Measurements from ENCODE around the gene CRYZL1.
"Not testable (repeated sequence)": the region's sequence is repeated elsewhere in the genome, so short reads cannot be mapped to it uniquely, and the experiment has no call there.

The CRYZL1 gene

DNA sequence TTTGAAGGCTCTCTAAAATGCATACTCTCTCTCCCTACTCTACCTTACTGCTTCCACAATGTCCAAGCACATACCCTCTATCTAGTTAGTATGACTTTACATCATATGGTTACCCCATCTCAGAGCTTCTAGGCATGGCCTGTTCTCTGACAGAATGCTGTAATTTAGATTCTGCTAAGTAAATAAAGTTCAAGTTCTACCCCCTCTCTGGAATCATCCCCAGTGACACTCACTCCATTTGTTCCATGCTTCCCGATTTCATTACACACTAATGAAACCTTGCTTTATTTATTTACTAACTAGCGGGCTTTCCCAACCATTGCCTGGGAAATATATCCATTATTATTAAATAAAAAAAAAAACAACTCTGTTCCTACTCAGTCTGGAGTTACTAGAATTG, 7.3 kb downstream of the CRYZL1 start:
- Histone ChIP-seq H3K9me3 (ENCODE audit: control insufficient read depth, low read length) (no peaks in the 10 kb centered on the region), H3K4me1 (ENCODE audit: control insufficient read depth, insufficient read depth, low read length, poor library complexity, severe bottlenecking) (no peaks in the 10 kb centered on the region), H3K36me3 (ENCODE audit: control insufficient read depth, insufficient read depth, low read length) (peaks cover 19% of the 10 kb centered on the region), H3K4me3 (ENCODE audit: extremely low read depth, insufficient read depth, low read length, poor library complexity, severe bottlenecking) (no peak overlapping the region), H3K27ac (ENCODE audit: low read depth, low read length, severe bottlenecking) (no peak overlapping the region)
- 100% methylated on average over 1 of the region's 2 CpGs; no CpG with 5 or more reads in 1 of the 2 experiments for WGBS, 2 experiments (ENCODE audit: insufficient coverage in 2 of 2)

GRCh38 chr21:33626151-33626550, 15.4 kb downstream of the CRYZL1 start:
- 96% methylated on average over 6 to 7 of the region's 7 CpGs for WGBS, 2 experiments (ENCODE audit: insufficient coverage in 2 of 2)
- not testable (repeated sequence) for H3K9me3 ChIP-seq (ENCODE audit: control insufficient read depth, low read length); H3K27ac ChIP-seq (ENCODE audit: low read depth, low read length, severe bottlenecking); H3K4me3 ChIP-seq (ENCODE audit: extremely low read depth, insufficient read depth, low read length, poor library complexity, severe bottlenecking); H3K4me1 ChIP-seq (ENCODE audit: control insufficient read depth, insufficient read depth, low read length, poor library complexity, severe bottlenecking)
- H3K36me3 ChIP-seq (ENCODE audit: control insufficient read depth, insufficient read depth, low read length) = peaks cover 48% of the 10 kb centered on the region

DNA sequence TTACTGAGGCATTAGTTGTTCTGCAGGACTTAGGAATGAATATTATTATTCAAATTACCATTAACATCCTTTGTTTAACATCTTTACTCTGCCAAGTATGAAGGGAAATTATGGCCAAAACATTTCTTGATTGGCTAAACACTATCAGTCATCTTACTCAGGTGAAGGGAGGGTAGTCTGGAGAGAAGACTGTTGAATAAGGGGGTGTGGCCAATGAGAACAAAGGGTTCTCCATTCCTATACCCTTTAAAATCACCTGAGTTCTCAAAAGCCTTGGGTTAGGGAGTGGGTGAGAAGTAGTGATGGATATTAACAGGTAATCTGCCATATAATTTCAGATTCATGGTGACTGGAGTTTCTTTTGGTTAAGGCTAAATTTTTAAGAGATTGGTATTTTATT, 19.3 kb downstream of the CRYZL1 start:
- Histone ChIP-seq H3K36me3 (ENCODE audit: control insufficient read depth, insufficient read depth, low read length) (peaks cover 52% of the 10 kb centered on the region), H3K4me1 (ENCODE audit: control insufficient read depth, insufficient read depth, low read length, poor library complexity, severe bottlenecking) (no peaks in the 10 kb centered on the region)

DNA sequence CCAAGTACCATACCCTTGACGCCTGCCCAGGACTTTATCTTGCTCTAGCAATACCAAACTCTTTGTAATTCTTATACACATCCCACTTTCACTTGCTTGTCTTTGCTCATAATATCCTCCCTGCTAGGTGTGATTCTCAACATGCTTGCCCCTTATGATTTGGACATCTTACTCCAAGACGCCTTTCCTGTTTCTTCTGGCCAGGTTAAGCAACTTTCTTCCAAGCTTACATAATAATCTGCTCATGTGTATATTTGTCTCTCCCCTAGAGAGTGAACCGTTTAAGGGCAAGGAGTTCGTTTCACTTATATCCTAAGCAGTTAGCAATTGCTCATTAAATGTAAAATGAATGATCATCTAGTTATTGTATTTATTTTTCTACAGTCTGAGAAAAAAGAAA, 21.8 kb downstream of the CRYZL1 start:
- no peaks in the 10 kb centered on the region for H3K9me3 ChIP-seq (ENCODE audit: control insufficient read depth, low read length)
- H3K36me3 ChIP-seq (ENCODE audit: control insufficient read depth, insufficient read depth, low read length) = peaks cover 60% of the 10 kb centered on the region
- H3K27ac ChIP-seq (ENCODE audit: low read depth, low read length, severe bottlenecking) = no peak overlapping the region
- H3K4me1 ChIP-seq (ENCODE audit: control insufficient read depth, insufficient read depth, low read length, poor library complexity, severe bottlenecking) = no peaks in the 10 kb centered on the region
- H3K4me3 ChIP-seq (ENCODE audit: extremely low read depth, insufficient read depth, low read length, poor library complexity, severe bottlenecking) = no peak overlapping the region
- 85 to 100% methylated on average over 1 of the region's 4 CpGs for WGBS, 2 experiments (ENCODE audit: insufficient coverage in 2 of 2)

More for the DNA sequence above, 19.3 kb downstream of the CRYZL1 start:
- Histone ChIP-seq H3K4me3 (ENCODE audit: extremely low read depth, insufficient read depth, low read length, poor library complexity, severe bottlenecking) (no peak overlapping the region), H3K27ac (ENCODE audit: low read depth, low read length, severe bottlenecking) (no peak overlapping the region), H3K9me3 (ENCODE audit: control insufficient read depth, low read length) (no peaks in the 10 kb centered on the region)

DNA sequence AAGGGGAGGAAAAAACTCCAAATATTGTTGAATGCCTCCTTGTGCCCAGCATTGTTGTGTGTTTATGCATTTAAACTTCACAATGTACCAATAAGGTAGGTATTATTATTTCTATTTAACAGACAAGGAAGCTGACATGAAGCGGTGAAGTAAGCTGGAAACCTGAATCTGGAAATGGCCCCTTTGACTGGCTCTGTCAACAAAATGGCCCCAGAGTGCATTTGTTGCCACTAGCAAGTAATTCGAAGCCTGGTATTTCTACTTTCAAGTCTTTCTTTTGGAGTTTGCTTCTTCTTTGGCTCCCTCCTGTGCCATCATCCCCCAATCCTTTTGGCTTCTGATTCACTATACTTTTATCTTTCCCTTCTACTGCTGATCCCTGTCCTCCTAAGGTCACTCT, 23.1 kb downstream of the CRYZL1 start:
- WGBS, 2 experiments (ENCODE audit: insufficient coverage in 2 of 2) = 88 to 95% methylated on average over 2 of the region's 2 CpGs
- H3K36me3 ChIP-seq (ENCODE audit: control insufficient read depth, insufficient read depth, low read length) = peaks cover 63% of the 10 kb centered on the region
- H3K27ac ChIP-seq (ENCODE audit: low read depth, low read length, severe bottlenecking) = no peak overlapping the region
- H3K4me1 ChIP-seq (ENCODE audit: control insufficient read depth, insufficient read depth, low read length, poor library complexity, severe bottlenecking) = no peaks in the 10 kb centered on the region
- no peaks in the 10 kb centered on the region for H3K9me3 ChIP-seq (ENCODE audit: control insufficient read depth, low read length)
- H3K4me3 ChIP-seq (ENCODE audit: extremely low read depth, insufficient read depth, low read length, poor library complexity, severe bottlenecking) = no peak overlapping the region

- H3K36me3 ChIP-seq (ENCODE audit: control insufficient read depth, insufficient read depth, low read length) = peaks cover 66% of the 10 kb centered on the region
- WGBS, 2 experiments (ENCODE audit: insufficient coverage in 2 of 2) = 93 to 97% methylated on average over 7 to 8 of the region's 11 CpGs
- H3K4me1 ChIP-seq (ENCODE audit: control insufficient read depth, insufficient read depth, low read length, poor library complexity, severe bottlenecking); H3K27ac ChIP-seq (ENCODE audit: low read depth, low read length, severe bottlenecking); H3K9me3 ChIP-seq (ENCODE audit: control insufficient read depth, low read length); H3K4me3 ChIP-seq (ENCODE audit: extremely low read depth, insufficient read depth, low read length, poor library complexity, severe bottlenecking): not testable (repeated sequence)
Observed at GRCh38 chr21:33617565-33617964, 24.0 kb downstream of the CRYZL1 start.

DNA sequence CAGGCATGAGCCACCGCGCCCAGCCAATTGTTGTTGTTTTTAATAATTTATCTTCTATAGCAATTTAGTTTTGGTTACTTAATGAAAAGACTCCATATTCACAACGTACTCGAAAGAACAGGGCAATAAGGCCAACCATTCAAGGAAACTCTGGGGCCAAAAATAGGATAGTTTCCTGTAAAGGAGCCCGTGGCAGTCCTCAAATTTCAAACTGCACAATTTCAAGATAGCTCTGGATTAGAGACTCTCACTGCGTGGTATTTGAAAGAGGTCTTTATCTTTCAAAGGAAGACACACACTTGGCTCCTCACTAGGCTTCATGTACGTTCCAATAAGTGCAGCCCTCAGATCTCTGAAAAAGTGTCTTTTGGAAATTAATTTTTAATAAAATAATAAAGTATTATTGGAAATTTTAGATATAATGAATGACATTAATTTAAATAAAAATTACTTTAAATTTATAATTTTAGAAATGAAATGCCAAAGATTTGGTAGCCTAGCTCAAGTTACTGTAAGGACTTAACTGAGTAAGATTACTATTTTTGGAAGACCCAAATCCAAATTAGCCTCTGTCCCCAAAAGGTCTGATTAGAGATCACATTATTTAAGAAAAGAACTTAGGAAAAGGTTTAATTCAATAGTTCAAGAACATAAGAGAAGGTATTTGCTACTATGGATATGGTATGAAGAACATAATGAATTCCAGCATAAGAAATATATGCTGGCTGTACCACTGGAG, 30.4 kb downstream of the CRYZL1 start:
- Histone ChIP-seq H3K9me3 (ENCODE audit: control insufficient read depth, low read length) (no peaks in the 10 kb centered on the region), H3K36me3 (ENCODE audit: control insufficient read depth, insufficient read depth, low read length) (peaks cover 63% of the 10 kb centered on the region), H3K4me3 (ENCODE audit: extremely low read depth, insufficient read depth, low read length, poor library complexity, severe bottlenecking) (no peak overlapping the region), H3K4me1 (ENCODE audit: control insufficient read depth, insufficient read depth, low read length, poor library complexity, severe bottlenecking) (no peaks in the 10 kb centered on the region), H3K27ac (ENCODE audit: low read depth, low read length, severe bottlenecking) (no peak overlapping the region)
- WGBS, 2 experiments (ENCODE audit: insufficient coverage in 2 of 2) = 90 to 94% methylated on average over 2 of the region's 7 CpGs

DNA sequence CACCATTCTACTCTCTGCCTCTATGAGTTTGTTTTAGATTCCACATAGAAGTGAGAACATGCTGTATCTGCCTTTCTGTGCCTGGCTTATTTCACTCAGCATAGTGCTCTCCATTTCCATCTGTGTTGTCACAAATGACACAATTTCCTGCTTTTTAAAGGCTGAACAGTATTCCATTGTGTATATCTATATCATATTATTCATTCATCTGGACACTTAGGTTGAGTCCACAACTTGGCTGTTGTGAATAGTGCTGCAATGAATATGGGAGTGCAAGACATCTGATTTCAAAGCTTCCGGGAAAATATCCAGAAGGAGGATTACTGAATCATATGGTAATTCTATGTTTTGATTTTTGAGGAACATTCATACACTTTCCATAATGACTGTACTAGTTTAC, 33.0 kb downstream of the CRYZL1 start:
- Histone ChIP-seq H3K36me3 (ENCODE audit: control insufficient read depth, insufficient read depth, low read length) (peaks cover 61% of the 10 kb centered on the region), H3K4me1 (ENCODE audit: control insufficient read depth, insufficient read depth, low read length, poor library complexity, severe bottlenecking) (no peaks in the 10 kb centered on the region), H3K4me3 (ENCODE audit: extremely low read depth, insufficient read depth, low read length, poor library complexity, severe bottlenecking) (no peak overlapping the region), H3K9me3 (ENCODE audit: control insufficient read depth, low read length) (no peaks in the 10 kb centered on the region), H3K27ac (ENCODE audit: low read depth, low read length, severe bottlenecking) (no peak overlapping the region)
- WGBS, 2 experiments (ENCODE audit: insufficient coverage in 2 of 2) = no CpG with 5 or more reads among the region's 1 CpG

DNA sequence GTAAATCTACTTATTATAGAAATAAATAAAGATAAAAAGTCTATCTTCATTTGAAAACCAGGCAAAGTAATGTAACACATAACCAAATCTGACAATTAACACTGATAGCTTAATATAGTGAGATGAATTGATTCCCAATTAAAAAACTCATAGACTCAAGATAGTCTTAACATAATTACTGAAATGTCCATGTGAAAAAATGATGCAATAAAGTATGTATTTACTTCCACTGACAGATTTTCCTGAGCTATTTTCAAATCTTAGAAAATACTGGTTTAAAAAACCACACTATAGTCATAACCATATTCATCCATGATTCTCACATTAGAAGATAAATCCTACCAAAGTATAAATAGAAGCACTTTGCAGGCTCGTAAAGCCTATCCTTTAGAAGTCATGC, 43.5 kb downstream of the CRYZL1 start:
- Histone ChIP-seq H3K4me1 (ENCODE audit: control insufficient read depth, insufficient read depth, low read length, poor library complexity, severe bottlenecking) (no peaks in the 10 kb centered on the region), H3K36me3 (ENCODE audit: control insufficient read depth, insufficient read depth, low read length) (peaks cover 76% of the 10 kb centered on the region), H3K9me3 (ENCODE audit: control insufficient read depth, low read length) (no peaks in the 10 kb centered on the region), H3K4me3 (ENCODE audit: extremely low read depth, insufficient read depth, low read length, poor library complexity, severe bottlenecking) (no peak overlapping the region), H3K27ac (ENCODE audit: low read depth, low read length, severe bottlenecking) (no peak overlapping the region)
- WGBS, 2 experiments (ENCODE audit: insufficient coverage in 2 of 2) = no CpG with 5 or more reads among the region's 1 CpG

GRCh38 chr21:33588485-33589335, 52.8 kb downstream of the CRYZL1 start, which contains the start of gene DONSON:
Gene DONSON (minus strand): TSS chr21:33588684. CDS start chr21:33588641, 43 bp downstream.
- H3K4me3 ChIP-seq (ENCODE audit: extremely low read depth, insufficient read depth, low read length, poor library complexity, severe bottlenecking) = peak within 1 kb of the TSS; percentile 65
- H3K9me3 ChIP-seq (ENCODE audit: control insufficient read depth, low read length) = no peaks in the 10 kb centered on the region
- WGBS, 2 experiments (ENCODE audit: insufficient coverage in 2 of 2) = 0 to 1% methylated on average over 61 to 66 of the region's 78 CpGs
- peak within 1 kb of the TSS; percentile 97 for H3K27ac ChIP-seq (ENCODE audit: low read depth, low read length, severe bottlenecking)
- H3K36me3 ChIP-seq (ENCODE audit: control insufficient read depth, insufficient read depth, low read length) = peaks cover 40% of the 10 kb centered on the region
- H3K4me1 ChIP-seq (ENCODE audit: control insufficient read depth, insufficient read depth, low read length, poor library complexity, severe bottlenecking) = peaks cover 6% of the 10 kb centered on the region

All from mesodermal cell (in vitro differentiated cells).